ENCODE results near the gene TMSB10.
"Not testable (repeated sequence)": the region's sequence is repeated elsewhere in the genome, so short reads cannot be mapped to it uniquely, and the experiment has no call there.

TMSB10 gene

DNA sequence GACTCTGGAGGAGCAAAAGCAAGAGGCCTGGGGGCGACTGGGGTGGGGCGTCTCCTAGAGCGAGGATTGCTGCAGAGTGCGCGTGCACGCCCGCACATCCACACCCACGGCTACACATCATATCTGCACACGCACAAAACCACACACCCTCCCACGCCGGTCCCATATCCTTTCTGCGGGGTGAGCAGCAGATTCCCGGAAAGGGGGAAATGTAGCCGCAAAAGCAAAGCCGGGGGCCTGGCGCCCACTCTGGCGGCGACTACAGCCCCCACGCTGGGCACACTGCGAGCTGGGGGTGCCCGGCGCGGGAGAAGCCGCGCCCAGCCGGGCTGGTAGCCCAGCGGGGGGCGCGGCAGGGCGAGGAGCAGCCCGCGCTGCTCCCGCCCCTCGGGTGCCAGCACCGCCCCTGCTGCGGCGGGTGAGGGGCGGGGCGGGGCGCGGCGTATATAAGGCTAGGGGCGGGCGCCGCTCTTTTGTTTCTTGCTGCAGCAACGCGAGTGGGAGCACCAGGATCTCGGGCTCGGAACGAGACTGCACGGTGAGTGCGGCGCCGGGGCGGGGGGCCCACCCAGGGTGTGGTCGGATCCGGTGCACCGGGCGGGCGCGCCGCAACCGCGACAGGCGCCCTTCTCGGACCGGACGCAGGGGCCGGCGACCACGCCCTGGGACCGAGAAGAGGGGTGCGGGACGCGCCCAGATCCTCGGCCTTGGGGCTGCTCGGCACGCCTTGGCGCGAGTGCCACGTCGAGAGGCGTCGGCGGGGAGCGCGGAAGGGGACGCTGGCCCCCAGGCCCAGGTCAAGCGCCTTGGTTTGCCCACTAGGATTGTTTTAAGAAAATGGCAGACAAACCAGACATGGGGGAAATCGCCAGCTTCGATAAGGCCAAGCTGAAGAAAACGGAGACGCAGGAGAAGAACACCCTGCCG is at the start of gene TMSB10:
Gene TMSB10 (plus strand): TSS at position 476 of the 927 bp plus-strand sequence.
- peak; percentile 86 for DNase-seq (ENCODE audit: low read depth)

DNA sequence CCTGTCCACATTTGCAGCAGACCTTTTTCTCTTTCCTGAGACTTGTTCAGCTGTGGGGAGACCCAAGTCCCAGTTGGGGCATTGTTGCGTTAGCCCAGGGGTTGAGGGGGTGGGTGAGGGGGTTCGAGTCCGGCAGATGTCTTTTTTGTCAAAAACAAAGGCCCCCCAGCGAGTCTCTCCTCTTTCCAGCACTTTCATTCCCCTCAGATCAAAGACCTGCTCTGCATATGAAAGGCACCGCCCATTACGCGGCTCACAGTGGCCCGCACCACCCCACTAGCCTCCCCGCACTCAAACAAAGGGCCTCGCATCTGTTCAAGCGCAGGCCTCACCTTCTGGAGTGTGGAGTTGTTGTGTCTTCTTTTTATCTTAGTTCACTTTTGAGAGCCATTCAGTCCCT is 49.7 kb upstream of the TMSB10 start:
- no peak for DNase-seq (ENCODE audit: low read depth)

DNA sequence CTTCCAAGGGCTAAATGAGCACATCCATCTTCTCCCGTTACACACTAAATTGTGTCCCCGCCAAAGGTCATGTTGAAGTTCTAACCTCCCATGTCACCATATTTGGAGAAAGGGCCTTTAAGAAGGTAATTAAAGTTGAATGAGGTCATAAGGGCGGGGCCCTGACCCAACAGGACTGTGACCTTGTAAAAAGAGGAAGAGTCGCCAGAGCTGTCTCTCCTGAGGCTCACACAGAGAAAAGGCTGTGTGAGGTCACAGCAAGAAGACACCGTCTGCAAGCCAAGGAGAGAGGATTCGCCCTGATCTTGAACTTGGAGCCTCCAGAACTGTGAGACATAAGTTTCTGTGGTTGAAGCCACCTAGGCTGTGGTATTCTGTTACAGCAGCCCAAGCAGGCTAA is 48.7 kb upstream of the TMSB10 start:
- DNase-seq (ENCODE audit: low read depth), result no peak

DNA sequence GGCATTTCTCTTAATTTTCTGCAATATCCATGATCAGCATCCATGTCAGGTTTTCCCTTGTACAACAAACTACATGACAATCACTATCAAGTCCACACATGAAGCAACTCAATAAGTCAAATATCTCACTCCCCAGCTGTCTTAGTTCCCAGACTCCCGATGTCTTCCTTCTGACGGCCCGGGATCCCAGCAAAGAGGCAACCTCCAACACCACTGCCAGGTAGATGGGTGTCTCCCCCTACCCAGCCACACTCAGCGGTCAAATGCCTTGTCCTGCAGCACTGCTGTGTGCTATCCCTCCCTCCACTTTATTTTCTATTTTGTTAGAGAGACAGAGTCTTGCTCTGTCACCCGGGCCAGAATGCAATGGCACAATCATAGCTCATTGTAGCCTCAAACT is 47.9 kb upstream of the TMSB10 start:
- DNase-seq (ENCODE audit: low read depth), result no peak

DNA sequence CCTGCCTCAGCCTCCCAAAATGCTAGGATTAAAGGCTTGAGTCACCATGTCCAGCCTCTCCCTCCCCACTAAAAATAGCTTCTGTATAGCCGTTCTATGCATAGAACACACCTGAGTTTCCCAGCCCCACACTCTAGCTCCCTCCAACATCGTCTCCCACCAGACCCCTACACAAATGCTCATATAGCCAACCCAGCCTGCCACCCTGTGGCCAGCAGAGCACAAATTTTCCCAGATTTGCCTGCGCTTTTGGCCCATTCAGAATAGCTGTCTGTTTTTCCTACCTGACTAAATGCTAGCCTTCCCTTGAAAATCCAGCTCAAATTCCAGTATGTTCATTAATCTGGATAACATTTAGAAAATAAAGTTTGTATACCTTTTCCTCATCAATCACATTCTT is 47.3 kb upstream of the TMSB10 start:
- DNase-seq (ENCODE audit: low read depth), result peak; percentile 18

DNA sequence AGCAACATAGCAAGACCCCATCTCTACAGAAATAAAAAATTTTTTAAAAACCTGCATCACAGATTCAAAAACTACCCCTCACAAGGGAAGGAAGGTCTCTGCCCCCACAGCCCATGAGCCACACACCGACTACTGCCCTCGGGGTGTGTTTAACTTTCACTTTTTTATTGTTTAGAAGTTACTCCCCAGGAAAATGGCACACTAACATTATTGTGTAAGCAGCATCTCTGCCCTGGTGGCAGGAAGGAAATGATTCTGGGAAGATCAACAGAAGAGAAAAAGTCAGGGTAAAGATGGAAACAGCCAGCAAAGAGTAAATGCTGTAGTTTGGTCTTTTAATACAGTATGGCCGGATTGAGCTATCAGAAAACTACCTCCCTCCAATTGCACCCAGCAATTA is 46.5 kb upstream of the TMSB10 start:
- no peak for DNase-seq (ENCODE audit: low read depth)

DNA sequence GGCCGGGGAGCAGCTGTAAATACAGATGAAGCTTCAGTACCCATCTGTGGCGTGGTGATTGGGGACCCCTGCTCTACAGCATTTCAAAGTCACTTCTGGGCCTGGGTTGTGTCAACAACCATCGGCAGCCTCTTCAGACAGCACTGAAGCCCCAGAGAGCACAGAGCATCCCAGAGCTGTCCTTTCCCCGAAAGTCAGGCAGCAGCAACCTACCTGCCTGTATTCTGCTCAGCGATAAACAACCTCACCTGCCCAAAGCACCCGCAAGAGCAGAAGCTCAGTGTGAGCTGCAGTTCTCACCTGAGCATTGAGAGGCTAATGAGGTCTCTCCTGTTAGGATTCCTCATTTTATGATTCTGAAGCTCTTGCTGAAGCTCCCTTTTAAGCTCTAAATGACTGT is 43.9 kb upstream of the TMSB10 start:
- no peak for DNase-seq (ENCODE audit: low read depth)

DNA sequence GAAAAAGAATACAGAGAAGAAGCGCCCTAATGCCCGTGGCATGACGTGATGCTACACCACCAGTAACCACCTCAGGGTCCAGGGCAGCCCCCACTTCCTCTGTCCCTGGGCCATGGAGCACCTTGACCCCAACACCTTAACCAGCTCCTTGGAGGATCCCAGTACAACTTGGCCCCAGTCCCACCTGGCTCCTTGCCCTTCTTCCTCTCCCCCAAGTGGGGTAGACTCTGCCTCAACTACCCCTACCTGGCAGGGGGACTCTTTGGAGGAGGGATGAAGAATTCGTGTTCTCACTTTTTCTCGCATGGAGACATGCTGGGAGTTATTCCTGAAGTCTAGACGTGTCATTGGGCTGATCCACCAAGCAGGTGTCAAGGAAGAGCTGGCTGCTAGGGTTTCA is 43.5 kb upstream of the TMSB10 start:
- DNase-seq (ENCODE audit: low read depth), result no peak

DNA sequence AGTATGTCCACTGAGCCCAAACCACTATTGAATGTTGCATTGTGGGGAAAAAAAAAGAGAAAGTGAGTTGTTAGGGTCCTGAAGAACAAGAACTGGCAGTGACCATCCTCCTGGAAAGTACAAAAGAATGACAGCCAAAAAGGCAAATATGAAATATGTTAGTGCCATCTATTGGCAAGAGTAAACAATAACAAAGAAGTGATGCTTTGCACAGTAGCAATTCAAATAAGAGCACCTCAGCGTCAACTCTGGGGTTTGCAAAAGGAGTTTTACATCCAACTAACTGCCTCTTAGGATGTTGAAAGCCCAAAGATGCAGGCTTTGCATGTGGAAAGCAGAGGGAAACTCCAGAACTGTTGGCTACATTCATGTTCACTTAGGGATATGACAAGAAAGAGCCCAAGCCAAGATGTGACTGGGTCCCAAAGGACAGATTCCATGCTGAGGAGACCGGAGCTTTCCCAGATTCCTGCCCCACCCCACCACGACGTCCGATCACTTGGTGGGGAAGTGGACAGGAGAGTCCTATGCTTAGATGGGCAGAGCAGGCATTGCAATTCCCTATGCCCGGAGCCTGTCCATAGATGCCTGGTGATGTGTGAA is 40.2 kb upstream of the TMSB10 start:
- DNase-seq (ENCODE audit: low read depth), result peak; percentile 68

DNA sequence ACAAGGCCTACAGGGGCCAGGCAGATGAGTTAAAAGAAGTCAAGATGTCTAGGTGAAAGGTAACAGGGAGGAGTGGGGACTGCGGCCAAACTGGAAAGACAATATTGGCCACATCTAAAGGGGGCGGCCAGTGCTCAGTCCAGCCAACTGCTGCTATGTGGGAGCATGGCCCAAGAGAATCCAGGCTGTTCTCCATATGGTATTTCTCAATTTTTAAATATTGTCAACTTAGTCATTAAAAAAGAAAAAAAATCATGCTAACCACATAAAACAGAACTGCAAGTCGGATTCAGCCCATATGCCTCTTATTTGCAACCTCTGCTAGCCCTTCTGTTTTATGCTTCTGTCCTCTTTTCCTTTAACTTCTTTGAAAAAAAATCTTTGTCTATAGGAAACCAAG is 39.3 kb upstream of the TMSB10 start:
- DNase-seq (ENCODE audit: low read depth), result no peak

DNA sequence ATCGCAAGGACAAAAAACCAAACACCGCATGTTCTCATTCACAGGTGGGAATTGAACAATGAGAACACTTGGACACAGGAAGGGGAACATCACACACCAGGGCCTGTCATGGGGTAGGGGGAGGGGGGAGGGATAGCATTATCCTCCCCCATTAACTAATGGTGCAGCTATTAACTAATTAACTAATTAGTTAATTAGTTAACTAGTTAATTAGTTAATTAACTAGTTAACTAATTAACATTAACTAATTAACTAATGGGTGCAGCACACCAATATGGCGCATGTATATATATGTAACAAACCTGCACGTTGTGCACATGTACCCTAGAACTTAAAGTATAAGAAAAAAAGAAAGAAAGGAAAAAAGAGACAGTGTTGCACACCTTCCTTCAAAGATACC is 37.1 kb upstream of the TMSB10 start:
- not testable (repeated sequence) for DNase-seq (ENCODE audit: low read depth)

DNA sequence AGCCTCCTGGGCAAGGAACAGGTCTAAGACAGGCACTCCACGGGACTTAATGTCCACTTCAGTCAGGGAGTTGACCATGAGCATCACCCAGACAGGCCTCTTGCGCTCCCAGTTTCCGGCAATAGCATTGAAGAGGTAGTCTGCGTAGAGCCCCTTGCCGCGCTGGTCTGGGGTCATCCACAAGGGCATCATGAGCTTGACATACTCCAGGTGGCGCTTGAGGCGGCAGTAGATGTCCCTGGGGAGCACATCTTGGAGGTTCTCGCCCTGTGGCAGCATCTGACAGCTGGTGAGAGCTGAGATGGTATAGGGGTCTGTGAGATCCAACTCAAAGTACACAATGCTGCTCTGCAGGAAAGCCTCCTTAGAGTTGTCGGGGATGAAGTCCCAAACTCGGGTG is 35.1 kb upstream of the TMSB10 start:
- DNase-seq (ENCODE audit: low read depth), result no peak

DNA sequence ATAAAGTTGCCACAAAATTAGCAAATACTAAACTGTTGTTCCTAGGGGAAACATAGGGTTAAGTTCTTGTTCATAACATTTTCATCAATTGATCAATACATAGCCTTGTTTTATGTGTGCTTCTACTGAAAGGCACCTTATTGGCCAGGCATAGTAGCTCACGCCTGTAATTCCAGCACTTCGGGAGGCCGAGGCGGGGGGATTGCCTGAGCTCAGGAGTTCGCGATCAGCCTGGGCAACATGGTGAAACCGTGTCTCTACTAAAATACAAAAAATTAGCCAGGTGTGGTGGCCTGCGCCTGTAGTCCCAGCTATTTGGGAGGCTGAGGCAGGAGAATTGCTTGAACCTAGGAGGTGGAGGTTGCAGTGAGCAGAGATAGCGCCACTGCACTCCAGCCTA is 32.8 kb upstream of the TMSB10 start:
- DNase-seq (ENCODE audit: low read depth), result not testable (repeated sequence)

DNA sequence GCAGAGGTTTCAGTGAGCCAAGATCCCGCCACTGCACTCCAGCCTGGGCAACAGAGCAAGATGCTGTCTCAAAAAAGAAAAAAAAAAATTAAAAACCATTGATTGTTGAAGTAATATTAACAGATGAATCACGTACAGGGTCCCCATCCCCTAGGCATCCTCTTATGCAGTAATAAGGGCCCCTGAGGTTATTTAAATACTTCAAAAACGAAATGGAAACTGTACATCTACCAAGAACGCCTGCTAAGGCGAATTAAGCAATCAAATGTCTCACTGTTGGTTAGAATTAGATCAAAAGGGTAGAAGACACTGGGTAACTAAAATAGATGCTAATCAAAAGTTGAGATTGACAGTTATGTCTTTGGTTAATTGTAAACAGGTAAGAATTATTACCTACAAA is 32.1 kb upstream of the TMSB10 start:
- no peak for DNase-seq (ENCODE audit: low read depth)

DNA sequence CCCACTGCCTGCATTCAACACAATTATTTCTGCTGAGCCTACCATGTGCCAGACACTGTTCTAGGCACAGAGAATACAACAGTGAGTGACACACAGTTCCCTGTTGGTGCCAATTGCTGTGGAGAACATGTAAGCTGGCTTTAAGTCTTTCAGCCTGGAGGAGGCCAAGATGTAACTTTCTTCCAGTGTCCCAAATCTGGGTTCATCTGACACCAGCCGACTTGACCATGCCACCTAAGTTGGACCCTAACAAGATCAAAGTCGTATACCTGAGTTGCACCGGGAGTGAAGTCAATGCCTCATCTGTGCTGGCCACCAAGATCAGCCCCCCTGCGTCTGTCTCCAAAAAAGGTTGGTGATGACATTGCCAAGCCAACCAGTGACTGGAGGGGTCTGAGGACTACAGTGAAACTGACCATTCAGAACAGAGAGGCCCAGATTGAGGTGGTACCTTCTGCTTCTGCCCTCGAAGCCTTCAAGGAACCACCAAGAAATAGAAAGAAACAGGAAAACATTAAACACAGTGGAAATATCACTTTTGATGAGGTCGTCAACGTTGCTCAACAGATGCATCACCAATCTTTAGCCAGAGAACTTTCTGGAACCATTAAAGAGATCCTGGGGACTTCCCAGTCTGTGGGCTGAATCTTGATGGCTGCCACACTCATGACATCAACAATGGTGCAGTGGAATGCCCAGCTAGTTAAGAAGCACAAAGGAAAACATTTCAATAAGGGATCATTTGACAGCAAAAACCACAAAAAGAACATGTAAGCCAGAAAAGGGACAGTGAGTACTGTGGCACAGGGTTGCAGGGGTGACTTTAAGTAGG is 30.9 kb upstream of the TMSB10 start:
- no peak for DNase-seq (ENCODE audit: low read depth)

DNA sequence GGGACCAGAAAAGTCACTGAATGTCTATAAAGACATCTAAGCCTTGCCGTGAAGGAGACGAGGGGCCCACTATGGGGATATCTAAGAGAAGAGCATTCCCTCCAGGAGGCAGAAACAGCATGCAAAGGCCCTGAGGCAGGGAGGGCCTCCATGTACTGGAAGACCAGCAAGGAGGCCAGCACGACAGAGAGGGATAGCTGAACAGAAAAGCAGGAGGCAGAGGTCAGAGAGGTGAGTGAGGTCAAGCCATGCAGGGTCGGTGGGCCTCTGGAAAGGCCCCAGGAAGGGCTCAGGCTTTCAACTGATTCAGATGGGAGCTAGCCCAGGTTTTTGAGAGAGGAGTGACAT is 30.3 kb upstream of the TMSB10 start:
- DNase-seq (ENCODE audit: low read depth), result no peak

DNA sequence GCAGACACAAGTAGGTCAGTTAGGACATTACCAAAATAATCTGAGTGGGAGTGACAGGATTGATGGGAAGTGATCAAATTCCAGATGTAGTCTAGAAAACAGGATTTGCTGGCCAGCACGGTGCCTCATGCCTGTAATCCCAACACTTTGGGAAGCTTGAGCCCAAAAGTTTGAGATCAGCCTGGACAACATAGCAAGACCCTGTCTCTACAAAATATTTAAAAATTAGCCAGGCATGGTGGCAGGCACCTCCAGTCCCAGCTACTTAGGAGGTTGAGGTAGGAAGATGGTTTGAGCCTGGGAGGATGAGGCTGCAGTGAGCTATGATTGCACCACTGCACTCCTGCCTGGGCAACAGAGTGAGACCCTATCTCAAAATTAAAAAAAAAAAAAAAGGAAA is 29.8 kb upstream of the TMSB10 start:
- DNase-seq (ENCODE audit: low read depth), result not testable (repeated sequence)

DNA sequence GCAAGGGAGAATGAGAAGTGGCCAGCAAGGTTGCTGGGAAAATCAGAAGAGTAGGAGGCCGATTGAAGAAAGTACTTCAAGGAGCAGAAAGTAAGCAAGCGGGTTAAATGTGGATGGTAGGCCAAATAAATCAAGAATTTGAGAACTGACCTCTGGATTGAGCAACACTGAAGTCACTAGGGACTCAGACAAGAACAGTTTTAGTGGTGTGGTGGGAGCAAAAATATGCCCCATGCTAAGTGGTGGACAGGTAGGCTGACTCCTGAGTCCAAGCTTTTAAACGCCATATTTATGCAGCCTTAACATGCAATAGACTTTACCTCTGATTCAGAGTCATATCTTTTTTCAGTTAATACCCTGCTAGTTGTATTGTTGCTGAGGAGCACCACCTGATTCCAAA is 29.1 kb upstream of the TMSB10 start:
- DNase-seq (ENCODE audit: low read depth), result no peak

DNA sequence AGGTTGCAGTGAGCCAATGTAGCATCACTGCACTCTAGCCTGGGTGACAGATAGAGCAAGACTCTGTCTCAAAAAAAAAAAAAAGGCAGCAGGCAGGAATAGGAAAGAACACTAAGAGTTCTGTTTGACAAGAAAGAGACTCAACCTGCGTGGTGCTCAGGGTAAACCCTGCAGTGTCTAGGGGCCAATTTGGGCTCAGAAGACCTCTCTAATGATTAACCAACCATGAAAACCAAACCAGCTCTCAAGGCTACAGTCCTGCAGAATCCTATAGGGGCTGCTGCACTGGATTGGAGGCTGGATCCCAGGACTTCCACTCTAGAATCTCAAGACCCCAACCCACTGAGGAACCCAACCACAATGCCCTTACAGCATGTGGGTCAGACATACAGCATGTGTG is 27.0 kb upstream of the TMSB10 start:
- DNase-seq (ENCODE audit: low read depth), result no peak

DNA sequence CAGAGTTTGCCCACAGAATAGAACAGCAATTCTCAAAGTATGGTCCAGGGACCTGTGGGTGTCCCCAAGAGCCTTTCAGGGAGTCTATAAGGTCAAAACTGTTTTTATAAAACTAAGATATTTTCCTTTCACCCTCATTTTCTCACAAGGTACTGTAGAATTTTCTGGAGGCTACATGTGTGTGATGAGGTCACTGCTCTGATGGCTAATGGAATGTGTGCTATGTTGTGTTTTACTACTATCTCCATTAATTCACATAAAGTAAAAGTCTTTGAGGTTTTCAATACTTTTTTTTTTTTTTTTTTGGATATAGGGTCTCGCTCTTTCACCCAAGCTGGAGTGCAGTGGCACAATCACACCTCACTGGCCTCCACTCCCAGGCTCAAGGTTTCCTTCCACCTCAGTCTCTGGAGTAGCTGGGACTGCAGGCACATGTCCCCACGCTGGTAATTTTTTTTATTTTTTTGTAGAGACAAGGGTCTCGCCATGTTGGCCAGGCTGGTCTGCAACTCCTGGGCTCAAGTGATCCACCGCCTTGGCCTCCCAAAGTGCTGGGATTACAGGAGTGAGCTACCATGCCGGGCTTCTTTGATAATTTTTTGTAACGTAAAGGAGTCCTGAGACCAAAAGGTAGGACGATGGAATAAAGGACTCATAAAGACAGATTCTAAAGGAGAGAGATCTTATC is 26.4 kb upstream of the TMSB10 start:
- peak; percentile 26 for DNase-seq (ENCODE audit: low read depth)

DNA sequence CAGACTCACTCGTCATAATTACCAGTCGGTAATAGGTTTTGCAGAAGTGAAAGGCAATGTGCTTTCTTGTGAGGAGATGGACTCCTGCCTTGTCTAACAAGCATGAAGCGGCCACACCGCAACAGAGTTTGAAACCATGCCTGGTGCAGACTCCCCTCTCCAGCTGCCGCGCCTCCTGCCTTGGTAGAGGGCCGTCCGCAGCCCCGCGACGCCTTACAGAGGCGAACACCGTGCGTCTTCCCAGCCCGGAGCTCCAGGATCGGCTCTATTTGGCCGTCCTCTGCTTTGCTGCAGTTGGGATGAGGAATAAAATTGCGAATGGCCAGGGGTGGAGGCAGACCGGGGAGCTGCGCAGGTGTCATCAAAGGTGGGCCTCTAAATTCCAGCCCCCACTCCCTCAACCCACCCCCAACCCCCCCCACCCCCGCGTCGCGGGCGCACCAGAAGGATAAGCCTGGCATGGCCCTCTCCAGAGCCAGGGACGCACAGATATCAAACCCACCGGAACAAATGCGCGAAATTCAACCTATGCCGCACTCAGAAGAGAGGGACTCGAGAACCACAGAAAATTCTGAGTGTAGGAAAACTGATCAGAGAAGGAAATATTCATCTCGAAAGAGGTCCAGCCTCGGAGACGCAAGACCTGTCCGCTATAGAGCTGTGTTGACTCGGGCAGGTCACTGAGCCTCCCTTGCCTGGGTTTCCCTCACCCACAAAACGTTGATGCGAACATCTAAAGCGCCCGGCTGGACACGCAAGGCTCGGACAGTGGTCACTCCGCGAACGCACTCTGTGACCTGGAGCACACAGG is 25.7 kb upstream of the TMSB10 start:
- DNase-seq (ENCODE audit: low read depth), result peak; percentile 27

DNA sequence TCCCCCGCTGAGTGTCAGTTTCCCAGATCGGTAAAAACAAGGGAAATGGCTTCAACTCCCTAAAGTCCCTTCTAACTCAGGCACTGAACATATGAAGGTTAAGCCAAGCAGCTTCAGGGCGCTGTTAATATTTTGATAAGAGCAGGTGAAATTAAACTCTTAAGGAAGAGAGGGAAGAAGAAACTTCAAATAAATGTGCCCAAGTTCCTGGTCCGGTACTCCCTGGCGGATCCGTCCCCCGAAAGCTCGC is 25.1 kb upstream of the TMSB10 start:
- no peak for DNase-seq (ENCODE audit: low read depth)
